Loucy (cell line): ENCODE data around the gene PMEPA1.

Experiments
- H2AFZ ChIP-seq: fragments of 200-600 bp; sonication (generic); 2 replicates; pipeline ENCODE4 v1.6.0; 2016; ENCODE audit warnings: antibody characterized with exemption, mild to moderate bottlenecking, low read length, moderate library complexity
- H3F3A ChIP-seq: fragments of 200-600 bp; 2 replicates; pipeline ENCODE4 v1.6.0; 2016; ENCODE audit warnings: antibody characterized with exemption, low read depth, mild to moderate bottlenecking
- H3K27me3 ChIP-seq: fragments of 200-600 bp; sonication (generic); 2 replicates; pipeline ENCODE4 v1.6.1; 2014; ENCODE audit warnings: low read length, mild to moderate bottlenecking; ENCODE audit not compliant: insufficient read depth, poor library complexity, severe bottlenecking
- H3K36me3 ChIP-seq: fragments of 200-600 bp; sonication (generic); 2 replicates; pipeline ENCODE4 v1.6.1; 2016; ENCODE audit warnings: low read length; ENCODE audit not compliant: insufficient read depth
- H3K4me1 ChIP-seq: fragments of 200-600 bp; sonication (generic); 2 replicates; pipeline ENCODE4 v1.5.1; 2014; ENCODE audit warnings: low read length, mild to moderate bottlenecking; ENCODE audit not compliant: insufficient read depth, poor library complexity, severe bottlenecking
- H3K4me2 ChIP-seq: fragments of 200-600 bp; sonication (generic); 2 replicates; pipeline ENCODE4 v1.6.0; 2014; ENCODE audit warnings: antibody characterized with exemption, low read length, low read depth, mild to moderate bottlenecking; ENCODE audit not compliant: poor library complexity, severe bottlenecking
- H3K4me3 ChIP-seq: fragments of 200-600 bp; sonication (generic); 2 replicates; pipeline ENCODE4 v1.5.1; 2014; ENCODE audit warnings: low read length, mild to moderate bottlenecking, mixed read lengths; ENCODE audit not compliant: poor library complexity, severe bottlenecking
- H3K79me2 ChIP-seq: fragments of 200-600 bp; sonication (generic); 2 replicates; pipeline ENCODE4 v1.6.1; 2014; ENCODE audit warnings: low read length; ENCODE audit not compliant: insufficient read depth
- H3K9ac ChIP-seq: fragments of 200-600 bp; sonication (generic); 2 replicates; pipeline ENCODE4 v1.6.0; 2014; ENCODE audit warnings: mild to moderate bottlenecking, low read depth, low read length, moderate library complexity; ENCODE audit not compliant: poor library complexity, severe bottlenecking
- H3K9me2 ChIP-seq: fragments of 200-600 bp; sonication (generic); replicated peaks from 2 replicates; pipeline ENCODE4 v1.6.1; 2016; ENCODE audit warnings: low read depth, low read length, mixed read lengths
- H3K9me3 ChIP-seq: fragments of 200-600 bp; sonication (generic); 2 replicates; pipeline ENCODE4 v1.6.1; 2014; ENCODE audit warnings: mild to moderate bottlenecking, antibody characterized with exemption, low read length, low read depth; ENCODE audit not compliant: insufficient read depth
- H4K20me1 ChIP-seq: fragments of 200-600 bp; sonication (generic); 2 replicates; pipeline ENCODE4 v1.6.0; 2014; ENCODE audit warnings: antibody characterized with exemption, low read length, mild to moderate bottlenecking; ENCODE audit not compliant: insufficient read depth, poor library complexity, severe bottlenecking
- CTCF ChIP-seq: fragments of 200-600 bp; sonication (generic); conservative IDR thresholded peaks from 2 replicates; pipeline ENCODE4 v1.5.1; 2014; ENCODE audit warnings: mild to moderate bottlenecking, antibody characterized with exemption, low read length
- EZH2phosphoT487 ChIP-seq: fragments of 200-600 bp; IDR thresholded peaks from 2 replicates; pipeline ENCODE4 v1.6.1; 2018; ENCODE audit warnings: antibody characterized with exemption, mild to moderate bottlenecking, moderate library complexity, borderline replicate concordance

Gene PMEPA1

GRCh38 chr20:57612916-57613315 is 96.9 kb downstream of the PMEPA1 start:
- Histone ChIP-seq H3K27me3 (peaks cover 14% of the 10 kb centered on the region), H3K36me3 (no peaks in the 10 kb centered on the region), H3K79me2 (no peaks in the 10 kb centered on the region), H4K20me1 (no peaks in the 10 kb centered on the region), H3K4me2 (no peak overlapping the region), H2AFZ (no peak overlapping the region), H3F3A (no peaks in the 10 kb centered on the region), H3K4me3 (no peak overlapping the region), H3K9ac (no peak overlapping the region), H3K9me2 (no peaks in the 10 kb centered on the region), H3K9me3 (no peaks in the 10 kb centered on the region), H3K4me1 (peaks cover under 1% of the 10 kb centered on the region)
- TF ChIP-seq CTCF (no peak), EZH2phosphoT487 (no peak)

GRCh38 chr20:57612436-57612835 is 97.4 kb downstream of the PMEPA1 start:
- Histone ChIP-seq H3K9me2 (no peaks in the 10 kb centered on the region), H3K9ac (no peak overlapping the region), H3F3A (no peaks in the 10 kb centered on the region), H2AFZ (no peak overlapping the region), H3K4me3 (no peak overlapping the region), H3K27me3 (peaks cover 10% of the 10 kb centered on the region), H3K4me2 (no peak overlapping the region), H4K20me1 (no peaks in the 10 kb centered on the region), H3K36me3 (no peaks in the 10 kb centered on the region), H3K4me1 (no peaks in the 10 kb centered on the region), H3K9me3 (no peaks in the 10 kb centered on the region), H3K79me2 (no peaks in the 10 kb centered on the region)
- TF ChIP-seq EZH2phosphoT487 (no peak), CTCF (no peak)

GRCh38 chr20:57611586-57612311 is 98.1 kb downstream of the PMEPA1 start:
- H3F3A ChIP-seq = no peaks in the 10 kb centered on the region
- TF ChIP-seq EZH2phosphoT487 = no peak
- no peak for TF ChIP-seq CTCF
- no peaks in the 10 kb centered on the region for H4K20me1 ChIP-seq
- peaks cover 3% of the 10 kb centered on the region for H3K27me3 ChIP-seq
- H3K36me3 ChIP-seq = no peaks in the 10 kb centered on the region
- H3K4me2 ChIP-seq = no peak overlapping the region
- no peak overlapping the region for H3K4me3 ChIP-seq
- no peaks in the 10 kb centered on the region for H3K9me2 ChIP-seq
- H2AFZ ChIP-seq = no peak overlapping the region
- H3K4me1 ChIP-seq = no peaks in the 10 kb centered on the region
- H3K9ac ChIP-seq = no peak overlapping the region
- H3K9me3 ChIP-seq = no peaks in the 10 kb centered on the region
- no peaks in the 10 kb centered on the region for H3K79me2 ChIP-seq
